GM12878 (cell line): ENCODE data around the gene TMEM19.

Experiments used
- BRCA1 ChIP-seq: IDR thresholded peaks from 2 replicates; pipeline ENCODE4 v1.6.1; 2011; ENCODE audit warnings: low read depth, low read length, improper control_type of control experiment
- CTCF ChIP-seq, 3 experiments: IDR thresholded peaks in 2 of 3; conservative IDR thresholded peaks in 1 of 3; 2 replicates each; pipeline ENCODE4 v1.5.1; 2011; ENCODE audit warnings: low read depth in 3 of 3, low read length in 3 of 3, mild to moderate bottlenecking in 3 of 3, control low read depth in 2 of 3, moderate library complexity in 2 of 3, inconsistent platforms in 1 of 3, mixed read lengths in 1 of 3; ENCODE audit not compliant: control insufficient read depth in 2 of 3, insufficient read depth in 1 of 3; ENCODE audit errors: extremely low read depth in 1 of 3
- EP300 ChIP-seq, 2 experiments: fragments of 150-350 bp in 1 of 2; IDR thresholded peaks; 2 replicates each; pipeline ENCODE4 v1.6.1; 2011 to 2012; ENCODE audit warnings: low read depth in 2 of 2, low read length in 2 of 2, borderline replicate concordance in 1 of 2, improper control_type of control experiment in 1 of 2, inconsistent platforms in 1 of 2; ENCODE audit not compliant: control insufficient read depth in 1 of 2
- EZH2 ChIP-seq: IDR thresholded peaks from 2 replicates; pipeline ENCODE4 v1.6.1; 2012; ENCODE audit warnings: low read depth, mild to moderate bottlenecking, control low read depth, inconsistent platforms, low read length, borderline replicate concordance; ENCODE audit not compliant: control insufficient read depth
- HDGF ChIP-seq: fragments of 450-650 bp; IDR thresholded peaks from 2 replicates; pipeline ENCODE4 v1.6.1; 2016; ENCODE audit warnings: antibody characterized with exemption
- NFXL1 ChIP-seq: fragments of 450-650 bp; IDR thresholded peaks from 2 replicates; pipeline ENCODE4 v1.6.1; 2017; ENCODE audit warnings: antibody characterized with exemption, mild to moderate bottlenecking, borderline replicate concordance
- POLR2A ChIP-seq: IDR thresholded peaks from 2 replicates; pipeline ENCODE4 v1.6.1; 2011; ENCODE audit warnings: low read depth, mild to moderate bottlenecking, low read length
- RELA ChIP-seq: fragments of 450-650 bp; IDR thresholded peaks from 2 replicates; pipeline ENCODE4 v1.8.0; 2014; ENCODE audit warnings: borderline replicate concordance; ENCODE audit not compliant: partially characterized antibody
- ZBTB40 ChIP-seq: fragments of 450-650 bp; IDR thresholded peaks from 2 replicates; pipeline ENCODE4 v1.6.1; 2016; ENCODE audit warnings: mild to moderate bottlenecking, moderate library complexity, borderline replicate concordance
- ZNF274 ChIP-seq: IDR thresholded peaks from one replicate; pipeline ENCODE4 v1.8.0; 2011; ENCODE audit not compliant: insufficient read length, insufficient read depth

- TF ChIP-seq POLR2A (no peak), RELA (no peak), EZH2 (no peak), CTCF (IDR thresholded peaks at IDR 0.05 in 2 of 3, conservative IDR thresholded peaks at IDR 0.05 in 1 of 3; ENCODE audit: control insufficient read depth in 2 of 3, extremely low read depth in 1 of 3, insufficient read depth in 1 of 3, low read depth in 3 of 3, low read length in 3 of 3) (no peak), NFXL1 (no peak), HDGF (no peak), EP300 (IDR thresholded peaks at IDR 0.05; ENCODE audit: borderline replicate concordance in 1 of 2, control insufficient read depth in 1 of 2, low read depth in 2 of 2, low read length in 2 of 2) (no peak), BRCA1 (no peak), ZNF274 (no peak), ZBTB40 (no peak)
These were observed 30.4 kb upstream of the TMEM19 start for GRCh38 chr12:71655495-71655894.
